Caco-2 (cell line): Measurements from ENCODE around the gene ERCC1. TPM values are rescaled to one million over a fixed set of nuclear protein-coding genes. Genes with fewer than 3 reads are reported as not detected.

Source experiments
- BruUV-seq: library from RNA; stranded (reverse); fragments of 400-500 nt; replicated peaks from 2 replicates; lab custom pipeline; 2021; lab: Mats Ljungman, UMichigan
- CTCF ChIA-PET: fragments of 300-600 bp; sonication (Branson Sonifier 250); formaldehyde crosslinking; loops from one replicate; lab custom pipeline; 2022; ENCODE audit warnings: antibody characterized with exemption; lab: Charles Lee
- POLR2A ChIA-PET: fragments of 300-600 bp; sonication (Branson Sonifier 250); formaldehyde crosslinking; loops from one replicate; lab custom pipeline; 2022; ENCODE audit warnings: antibody characterized with exemption; lab: Charles Lee
- DNase-seq, 2 experiments: peaks; one replicate each; pipeline versions ENCODE4 v3.0.0 to v3.0.0-alpha.2; 2020 to 2022
- H3K27me3 ChIP-seq: replicated peaks from 2 replicates; pipeline ENCODE4 v1.6.0; 2011; ENCODE audit warnings: low read length; ENCODE audit not compliant: control insufficient read depth, insufficient read depth
- H3K36me3 ChIP-seq: 2 replicates; pipeline ENCODE4 v1.5.1; 2011; ENCODE audit warnings: low read length; ENCODE audit not compliant: control insufficient read depth, insufficient read depth
- H3K4me1 ChIP-seq: fragments of 250-450 bp; sonication (Bioruptor Pico); 2 replicates; pipeline ENCODE4 v1.5.1; 2020; ENCODE audit warnings: mild to moderate bottlenecking
- H3K4me3 ChIP-seq: 2 replicates; pipeline ENCODE4 v1.5.1; 2011; ENCODE audit warnings: low read depth, mild to moderate bottlenecking, control low read depth, low read length
- H3K9me3 ChIP-seq: fragments of 250-450 bp; sonication (Bioruptor Pico); 2 replicates; pipeline ENCODE4 v1.5.1; 2020; ENCODE audit warnings: mild to moderate bottlenecking, moderate library complexity
- H3K27ac Mint-ChIP-seq: one replicate; pipeline ENCODE4 v1.8.0; 2022; ENCODE audit warnings: mixed read lengths; ENCODE audit not compliant: unreplicated experiment
- H3K27me3 Mint-ChIP-seq: one replicate; pipeline ENCODE4 v1.8.0; 2022; ENCODE audit warnings: mixed read lengths; ENCODE audit not compliant: insufficient read depth, unreplicated experiment
- H3K36me3 Mint-ChIP-seq: one replicate; pipeline ENCODE4 v1.8.0; 2022; ENCODE audit warnings: mild to moderate bottlenecking, mixed read lengths; ENCODE audit not compliant: insufficient read depth, unreplicated experiment
- H3K4me1 Mint-ChIP-seq: one replicate; pipeline ENCODE4 v1.8.0; 2022; ENCODE audit warnings: low read depth, mixed read lengths; ENCODE audit not compliant: unreplicated experiment
- H3K4me3 Mint-ChIP-seq: one replicate; pipeline ENCODE4 v1.8.0; 2022; ENCODE audit warnings: mild to moderate bottlenecking, moderate library complexity, mixed read lengths; ENCODE audit not compliant: unreplicated experiment
- H3K9me3 Mint-ChIP-seq: one replicate; pipeline ENCODE4 v1.8.0; 2022; ENCODE audit warnings: mixed read lengths; ENCODE audit not compliant: unreplicated experiment
- CTCF ChIP-seq, 2 experiments: fragments of 200-600 bp in 1 of 2; IDR thresholded peaks; 1 replicate in 1 of 2; 2 replicates in 1 of 2; pipeline versions ENCODE4 v1.5.1 to v1.8.0; 2011 to 2022; ENCODE audit warnings: antibody characterized with exemption in 1 of 2, control low read depth in 1 of 2, inconsistent platforms in 1 of 2, low read depth in 1 of 2, low read length in 1 of 2, mild to moderate bottlenecking in 1 of 2, moderate library complexity in 1 of 2; ENCODE audit not compliant: insufficient read depth in 1 of 2, severe bottlenecking in 1 of 2, unreplicated experiment in 1 of 2
- intact Hi-C: fragments of 100-400 bp; cut with micrococcal nuclease; formaldehyde crosslinking; loops from one replicate; pipeline ENCODE4 v1.10.0; 2022; ENCODE audit not compliant: unreplicated experiment
- total RNA-seq: library from RNA; stranded (reverse); gene quantifications from 2 replicates; pipeline ENCODE4 v1.2.3, GENCODE V29; 2022

The ERCC1 gene
- total RNA-seq, 1 experiment from 2014 or later, result 51.0 TPM

DNA sequence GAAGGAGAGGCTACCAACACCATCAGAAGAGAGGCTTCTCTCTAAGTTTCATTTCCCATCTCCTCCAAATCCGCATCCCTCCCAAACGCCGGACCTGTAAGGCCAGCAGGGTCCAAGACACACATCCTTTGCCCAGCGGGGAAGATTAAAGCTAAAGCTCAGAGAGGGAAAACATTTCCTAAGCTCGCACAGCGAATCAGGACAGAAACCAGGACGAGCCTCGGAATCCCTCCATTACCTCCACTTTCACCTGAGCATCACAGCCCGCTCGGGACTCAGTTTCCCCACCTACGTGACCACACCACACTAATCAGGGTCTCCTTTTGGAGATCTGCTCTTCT lies 43.4 kb upstream of the ERCC1 start:
- Histone ChIP-seq H3K9me3 (no peaks in the 10 kb centered on the region), H3K4me1 (peaks cover 9% of the 10 kb centered on the region; the same call in 1 of the 2 replicates), H3K27me3 (no peaks in the 10 kb centered on the region), H3K36me3 (no peaks in the 10 kb centered on the region), H3K4me3 (peak overlapping the region; percentile 74)
- Mint-ChIP-seq H3K4me3 (peak overlapping the region; percentile 92), H3K36me3 (peaks cover 36% of the 10 kb centered on the region), H3K9me3 (no peaks in the 10 kb centered on the region), H3K27me3 (no peaks in the 10 kb centered on the region), H3K27ac (peak overlapping the region; percentile 98), H3K4me1 (no peaks in the 10 kb centered on the region)
- ChIA-PET CTCF (interaction anchor here (0.6 to 6.3 kb wide), 8 partner anchors 9 to 76 kb away, joined by 3 to 116 read pairs (median 14); no protein-coding TSS in a partner anchor), POLR2A (interaction anchor here (0.6 to 4.4 kb wide), 15 partner anchors 8 to 302 kb away, joined by 3 to 38 read pairs (median 5); partner anchors contain the start of genes QPCTL, SIX5 and SNRPD2)
- intact Hi-C loops, result no loop called here
- no peak for DNase-seq
- TF ChIP-seq CTCF (IDR thresholded peaks at IDR 0.05; ENCODE audit: insufficient read depth in 1 of 2, low read depth in 1 of 2, low read length in 1 of 2, severe bottlenecking in 1 of 2, unreplicated experiment in 1 of 2), result no peak
- TSS peak; percentile 58 for BruUV-seq

DNA sequence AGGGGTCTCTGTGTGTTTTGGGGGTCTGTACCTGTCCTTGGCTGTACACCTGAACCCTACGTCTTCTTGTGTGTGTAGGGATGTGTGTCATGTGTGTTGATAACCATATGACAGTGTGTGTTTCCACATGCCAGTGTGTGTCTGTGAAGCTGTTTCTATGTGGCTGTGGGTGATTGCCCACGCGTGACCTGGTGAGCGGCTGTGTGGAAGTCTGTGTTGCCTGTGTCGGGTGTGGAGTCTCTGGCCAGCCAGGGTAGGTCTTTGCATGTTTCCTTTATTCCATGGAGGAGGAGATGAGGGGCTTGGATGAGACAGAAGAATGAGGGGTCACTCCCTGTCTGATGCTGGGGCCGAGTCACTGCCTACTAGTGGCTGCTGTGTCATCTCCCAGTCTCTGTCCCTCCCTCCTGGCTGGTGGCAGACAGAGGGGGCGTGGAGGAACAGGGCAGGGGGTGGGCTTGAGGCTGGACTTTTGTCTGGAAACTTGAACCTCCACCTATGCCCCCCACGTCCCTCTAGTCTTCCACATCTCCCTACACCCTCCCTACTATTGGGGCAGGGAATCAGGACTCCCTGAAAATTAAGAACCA lies 41.2 kb upstream of the ERCC1 start:
- H3K4me3 Mint-ChIP-seq, result no peak overlapping the region

DNA sequence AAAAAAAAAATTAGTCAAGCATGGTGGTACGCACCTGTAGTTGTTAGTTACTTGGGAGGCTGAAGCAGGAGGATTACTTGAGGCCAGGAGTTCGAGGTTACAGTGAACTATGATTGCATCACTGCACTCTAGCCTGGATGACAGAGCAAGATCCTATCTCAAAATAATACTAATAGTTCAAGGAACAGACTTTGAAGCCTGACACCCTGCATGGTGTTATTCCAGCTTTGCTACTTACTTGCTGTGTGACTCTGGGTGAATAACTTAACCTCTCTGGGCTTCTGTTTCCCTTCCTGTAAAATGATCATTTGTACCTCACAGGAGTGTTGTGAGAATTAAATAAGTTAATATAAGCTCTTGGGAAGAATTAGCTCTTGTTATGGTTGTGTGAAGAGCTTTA lies 40.6 kb upstream of the ERCC1 start:
- Mint-ChIP-seq H3K27me3 (no peaks in the 10 kb centered on the region), H3K4me3 (no peak overlapping the region), H3K27ac (no peak overlapping the region), H3K36me3 (peaks cover 24% of the 10 kb centered on the region), H3K9me3 (no peaks in the 10 kb centered on the region), H3K4me1 (no peaks in the 10 kb centered on the region)
- no peak for DNase-seq
- 0 out of 2 replicates have a peak, but pooled peaks cover 5% of the 10 kb centered on the region for H3K4me1 ChIP-seq
- CTCF ChIA-PET, result interaction anchor here (6.3 kb wide), 1 partner anchor 24 kb away, joined by 116 read pairs; no protein-coding TSS in a partner anchor
- intact Hi-C loops, result no loop called here
- no peaks in the 10 kb centered on the region for H3K36me3 ChIP-seq
- POLR2A ChIA-PET, result no interaction called here
- no TSS peak for BruUV-seq
- no peak overlapping the region for H3K4me3 ChIP-seq
- H3K27me3 ChIP-seq, result no peaks in the 10 kb centered on the region
- no peak for TF ChIP-seq CTCF (IDR thresholded peaks at IDR 0.05; ENCODE audit: insufficient read depth in 1 of 2, low read depth in 1 of 2, low read length in 1 of 2, severe bottlenecking in 1 of 2, unreplicated experiment in 1 of 2)
- no peaks in the 10 kb centered on the region for H3K9me3 ChIP-seq

More for the DNA sequence above, 41.2 kb upstream of the ERCC1 start:
- H3K4me3 ChIP-seq, result no peak overlapping the region
- no peak for TF ChIP-seq CTCF (IDR thresholded peaks at IDR 0.05; ENCODE audit: insufficient read depth in 1 of 2, low read depth in 1 of 2, low read length in 1 of 2, severe bottlenecking in 1 of 2, unreplicated experiment in 1 of 2)
- H3K4me1 ChIP-seq, result peaks cover 6% of the 10 kb centered on the region; the same call in 1 of the 2 replicates
- no peak for DNase-seq
- H3K27me3 ChIP-seq, result no peaks in the 10 kb centered on the region
- H3K36me3 ChIP-seq, result no peaks in the 10 kb centered on the region
- no TSS peak for BruUV-seq
- Mint-ChIP-seq H3K27me3 (no peaks in the 10 kb centered on the region), H3K9me3 (no peaks in the 10 kb centered on the region), H3K27ac (no peak overlapping the region), H3K4me1 (no peaks in the 10 kb centered on the region), H3K36me3 (peaks cover 31% of the 10 kb centered on the region)
- no peaks in the 10 kb centered on the region for H3K9me3 ChIP-seq
- POLR2A ChIA-PET, result no interaction called here
- intact Hi-C loops, result no loop called here
- CTCF ChIA-PET, result interaction anchor here (6.3 kb wide), 1 partner anchor 25 kb away, joined by 116 read pairs; no protein-coding TSS in a partner anchor
